Neutrophil (primary cell): ENCODE results near the gene PSMD12.
"Not testable (repeated sequence)": the region's sequence is repeated elsewhere in the genome, so short reads cannot be mapped to it uniquely, and the experiment has no call there.

Source experiments
- H3K27ac ChIP-seq: fragments of 200-600 bp; sonication (generic); 2 replicates; pipeline ENCODE4 v1.5.1; 2016; ENCODE audit warnings: mild to moderate bottlenecking, moderate library complexity
- H3K27me3 ChIP-seq: fragments of 200-600 bp; sonication (generic); 2 replicates; pipeline ENCODE4 v1.6.0; 2016; ENCODE audit warnings: mild to moderate bottlenecking
- H3K36me3 ChIP-seq: fragments of 200-600 bp; sonication (generic); 2 replicates; pipeline ENCODE4 v1.5.1; 2017
- H3K4me1 ChIP-seq, 2 experiments: fragments of 200-600 bp in 1 of 2; sonication (generic) in 1 of 2; 1 replicate in 1 of 2; 2 replicates in 1 of 2; pipeline versions ENCODE4 v1.5.1 to v1.6.1; 2013 to 2016; ENCODE audit warnings: low read depth in 1 of 2, low read length in 1 of 2, mild to moderate bottlenecking in 1 of 2, moderate library complexity in 1 of 2; ENCODE audit not compliant: control insufficient read depth in 1 of 2, insufficient read depth in 1 of 2
- H3K4me3 ChIP-seq, 2 experiments: fragments of 200-600 bp in 1 of 2; sonication (generic) in 1 of 2; 1 replicate in 1 of 2; 2 replicates in 1 of 2; pipeline ENCODE4 v1.5.1; 2013 to 2016; ENCODE audit warnings: low read depth in 1 of 2, low read length in 1 of 2, mild to moderate bottlenecking in 1 of 2, moderate library complexity in 1 of 2
- H3K9me3 ChIP-seq: fragments of 200-600 bp; sonication (generic); 2 replicates; pipeline ENCODE4 v1.5.1; 2016
- CTCF ChIP-seq: fragments of 200-600 bp; sonication (generic); IDR thresholded peaks from 2 replicates; pipeline ENCODE4 v1.5.1; 2016; ENCODE audit warnings: antibody characterized with exemption

Gene PSMD12

GRCh38 chr17:67323445-67323844, 42.9 kb downstream of the PSMD12 start:
- Histone ChIP-seq H3K27ac (no peak overlapping the region), H3K4me3 (no peak overlapping the region), H3K27me3 (no peaks in the 10 kb centered on the region), H3K4me1 (no peaks in the 10 kb centered on the region), H3K36me3 (no peaks in the 10 kb centered on the region), H3K9me3 (no peaks in the 10 kb centered on the region)
- no peak for TF ChIP-seq CTCF

GRCh38 chr17:67322042-67322787, 44.2 kb downstream of the PSMD12 start:
- H3K4me3 ChIP-seq: no peak overlapping the region
- no peak overlapping the region for H3K27ac ChIP-seq
- no peaks in the 10 kb centered on the region for H3K9me3 ChIP-seq
- no peak for TF ChIP-seq CTCF
- no peaks in the 10 kb centered on the region for H3K27me3 ChIP-seq
- no peaks in the 10 kb centered on the region for H3K4me1 ChIP-seq
- H3K36me3 ChIP-seq: no peaks in the 10 kb centered on the region

- H3K4me1 ChIP-seq, H3K27me3 ChIP-seq, H3K9me3 ChIP-seq, H3K4me3 ChIP-seq, H3K27ac ChIP-seq, H3K36me3 ChIP-seq: not testable (repeated sequence)
Measured at GRCh38 chr17:67321486-67321885, 44.9 kb downstream of the PSMD12 start.

GRCh38 chr17:67316781-67317180, 49.6 kb downstream of the PSMD12 start:
- no peaks in the 10 kb centered on the region for H3K36me3 ChIP-seq
- H3K27me3 ChIP-seq: no peaks in the 10 kb centered on the region
- H3K27ac ChIP-seq: no peak overlapping the region
- H3K9me3 ChIP-seq: no peaks in the 10 kb centered on the region
- no peaks in the 10 kb centered on the region for H3K4me1 ChIP-seq
- no peak for TF ChIP-seq CTCF
- no peak overlapping the region for H3K4me3 ChIP-seq

- Histone ChIP-seq H3K9me3 (no peaks in the 10 kb centered on the region), H3K4me1 (no peaks in the 10 kb centered on the region), H3K4me3 (no peak overlapping the region), H3K27me3 (no peaks in the 10 kb centered on the region), H3K36me3 (no peaks in the 10 kb centered on the region), H3K27ac (no peak overlapping the region)
- no peak for TF ChIP-seq CTCF
Measured at GRCh38 chr17:67315865-67316264, 50.5 kb downstream of the PSMD12 start.

GRCh38 chr17:67312265-67312664, 54.1 kb downstream of the PSMD12 start:
- H3K4me1 ChIP-seq: no peaks in the 10 kb centered on the region
- no peak overlapping the region for H3K27ac ChIP-seq
- H3K36me3 ChIP-seq: no peaks in the 10 kb centered on the region
- no peak for TF ChIP-seq CTCF
- H3K9me3 ChIP-seq: no peaks in the 10 kb centered on the region
- no peak overlapping the region for H3K4me3 ChIP-seq
- H3K27me3 ChIP-seq: no peaks in the 10 kb centered on the region
